Glomerular visceral epithelial cell (primary cell): ENCODE measurements around the gene HIC2.
"Not testable (repeated sequence)": the region's sequence is repeated elsewhere in the genome, so short reads cannot be mapped to it uniquely, and the experiment has no call there.

Source experiments
- DNase-seq: peaks from one replicate; pipeline ENCODE4 v3.0.0-alpha.2; 2016; ENCODE audit errors: extremely low spot score

The HIC2 gene

DNA sequence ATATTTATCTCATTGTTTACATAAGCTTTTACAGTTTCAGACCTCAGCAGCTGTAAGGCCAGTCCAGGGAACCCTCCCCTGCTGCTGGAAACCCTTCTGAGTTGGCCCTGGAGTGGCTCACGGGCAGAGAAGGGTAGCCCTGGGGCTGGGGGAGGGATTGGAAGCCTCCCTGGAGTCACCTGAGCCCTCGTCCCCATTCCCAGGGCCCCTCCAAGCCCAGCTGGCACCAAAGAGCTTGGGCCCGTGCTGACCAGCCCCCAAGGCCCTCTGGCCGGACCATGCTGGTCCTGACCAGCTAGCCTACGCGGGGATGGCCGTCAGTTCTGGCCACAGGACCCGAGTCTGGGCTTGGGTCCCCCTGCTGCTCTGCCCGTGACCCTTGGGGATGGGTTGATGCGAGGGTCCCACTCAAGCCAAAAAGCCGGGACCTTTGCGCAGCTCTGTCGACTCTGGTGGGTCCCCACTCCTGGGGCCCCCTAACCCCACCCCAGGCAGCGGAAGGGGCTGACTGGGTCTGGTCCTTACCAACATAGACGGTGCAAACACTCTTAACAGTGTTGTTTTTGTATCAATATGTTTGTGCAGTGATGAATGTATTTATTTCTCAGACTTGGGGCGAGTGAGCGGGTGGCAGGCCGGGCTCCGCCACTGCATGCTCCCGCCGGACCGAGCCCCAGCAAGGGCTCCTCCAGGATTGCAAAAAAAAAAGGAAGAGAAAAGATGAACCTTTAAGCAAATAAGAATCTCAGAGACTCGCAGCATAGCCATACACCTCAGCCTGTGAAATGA is 32.6 kb downstream of the HIC2 start:
- no peak for DNase-seq

GRCh38 chr22:21450320-21450831 is 33.2 kb downstream of the HIC2 start:
- no peak for DNase-seq

DNA sequence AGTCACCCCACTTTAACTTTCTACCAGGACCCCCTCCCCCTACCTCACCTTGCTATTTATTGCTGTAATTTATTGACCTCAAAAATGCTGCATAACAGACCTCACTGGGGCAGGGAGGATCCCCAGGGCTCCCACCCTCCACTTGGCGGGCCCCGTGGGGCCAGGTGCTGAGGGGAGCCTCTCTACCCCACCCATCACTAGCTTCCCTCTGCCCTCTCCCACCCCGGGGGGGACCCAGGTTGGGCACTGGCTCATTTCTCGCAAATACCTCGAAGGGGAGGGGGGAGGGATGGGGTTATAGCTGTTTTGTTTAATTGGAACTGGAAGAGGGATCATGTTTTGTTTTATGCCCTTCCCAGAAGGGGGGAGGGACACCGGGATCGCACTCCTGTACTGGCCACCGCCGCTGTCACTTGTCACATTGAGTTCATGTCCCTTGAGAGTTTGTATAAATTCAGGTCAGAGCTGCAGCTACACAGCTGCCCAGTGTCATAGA is 33.7 kb downstream of the HIC2 start:
- no peak for DNase-seq

- DNase-seq = no peak
Observed at GRCh38 chr22:21451545-21452520, 34.7 kb downstream of the HIC2 start.

DNA sequence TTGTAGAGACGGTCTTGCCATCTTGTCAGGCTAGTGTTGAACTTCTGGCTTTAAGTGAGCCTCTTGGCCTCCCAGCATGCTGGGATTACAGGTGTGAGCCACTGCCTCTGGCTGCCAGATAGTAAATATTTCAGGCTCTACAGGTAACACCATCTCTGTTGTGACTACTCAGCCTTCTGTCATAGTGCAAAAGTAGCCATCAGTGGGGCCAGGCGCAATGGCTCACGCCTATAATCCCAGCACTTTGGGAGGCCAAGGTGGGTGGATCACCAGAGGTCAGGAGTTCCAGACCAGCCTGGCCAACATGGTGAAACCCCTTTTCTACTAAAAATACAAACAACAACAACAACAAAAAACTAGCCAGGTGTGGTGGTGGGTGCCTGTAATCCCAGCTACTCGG is 35.5 kb downstream of the HIC2 start:
- DNase-seq = not testable (repeated sequence)

GRCh38 chr22:21454998-21455333 is 37.8 kb downstream of the HIC2 start:
- DNase-seq = not testable (repeated sequence)

- no peak for DNase-seq
Observed at GRCh38 chr22:21455334-21456089, 38.3 kb downstream of the HIC2 start.

- DNase-seq = no peak
Observed at GRCh38 chr22:21457023-21457787, 40.0 kb downstream of the HIC2 start.

- DNase-seq = not testable (repeated sequence)
Observed at GRCh38 chr22:21462672-21463071, 45.5 kb downstream of the HIC2 start.

GRCh38 chr22:21467337-21468193 is 50.4 kb downstream of the HIC2 start, which contains the start of gene TMEM191C:
Gene TMEM191C (plus strand): TSS chr22:21467387. CDS start chr22:21467460, 73 bp downstream.
- not testable (repeated sequence) for DNase-seq

GRCh38 chr22:21468194-21469096 is 51.3 kb downstream of the HIC2 start:
- DNase-seq = peak; percentile 90

DNA sequence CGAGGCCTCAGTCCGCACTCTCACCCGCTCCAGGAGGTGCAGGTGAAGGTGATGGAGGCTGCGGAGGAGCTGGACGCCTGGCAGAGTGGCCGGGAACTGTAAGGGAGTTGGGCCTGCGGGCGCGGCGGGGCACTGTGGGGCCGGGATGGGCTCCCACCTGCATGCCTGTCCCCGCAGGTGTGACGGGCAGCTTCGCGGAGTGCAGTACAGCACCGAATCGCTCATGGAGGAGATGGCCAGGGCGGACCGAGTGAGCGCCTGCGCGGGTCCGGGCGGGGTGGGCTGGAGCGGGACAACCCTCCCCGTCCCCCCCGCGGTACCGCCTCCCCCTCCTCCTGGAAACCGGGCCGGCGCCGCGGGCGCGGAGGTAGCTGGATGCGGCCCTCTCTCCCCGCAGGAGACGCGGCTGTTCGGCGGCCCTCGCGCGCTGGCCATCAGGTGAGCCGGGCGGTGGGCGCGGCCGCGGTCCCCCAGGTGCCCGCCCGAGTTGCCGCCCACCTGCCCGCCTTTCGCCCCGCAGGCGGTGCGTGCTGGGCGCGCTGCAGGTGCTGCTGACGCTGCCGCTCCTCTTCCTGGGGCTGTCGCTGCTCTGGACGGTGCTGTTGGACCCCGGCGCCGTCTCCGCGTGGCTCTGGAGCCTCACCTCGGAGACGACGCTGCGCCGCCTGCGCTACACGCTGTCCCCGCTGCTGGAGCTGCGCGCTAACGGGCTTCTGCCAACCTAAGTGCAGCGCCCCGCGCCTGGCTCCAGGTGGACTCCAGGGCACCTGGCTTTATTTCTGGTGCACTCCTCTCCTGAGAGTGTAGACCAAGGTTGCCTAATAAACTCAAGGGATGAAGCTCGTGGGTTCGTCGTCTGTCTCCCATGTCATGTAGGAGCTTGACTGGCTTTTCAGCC is 52.2 kb downstream of the HIC2 start:
- DNase-seq = not testable (repeated sequence)

DNA sequence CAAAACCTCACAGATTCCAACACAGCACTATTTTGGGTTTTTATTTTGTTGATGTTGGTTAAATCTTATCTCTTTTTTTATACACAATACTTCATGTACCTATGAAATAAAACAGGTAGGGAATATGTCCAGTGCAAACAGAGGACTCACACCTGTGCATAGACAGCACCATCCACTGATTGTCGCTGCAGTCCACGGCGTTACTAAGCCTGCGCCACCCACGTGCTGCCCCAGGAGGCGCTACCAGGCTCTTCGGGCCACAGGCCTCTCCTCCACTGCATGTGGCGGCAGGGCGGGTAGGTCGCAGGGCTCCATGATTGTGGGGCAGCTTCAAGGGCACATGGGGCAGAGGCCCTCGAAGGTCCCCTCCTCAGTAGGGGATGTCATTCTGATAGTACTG is 55.8 kb downstream of the HIC2 start:
- not testable (repeated sequence) for DNase-seq

GRCh38 chr22:21473664-21474063 is 56.5 kb downstream of the HIC2 start:
- not testable (repeated sequence) for DNase-seq

DNA sequence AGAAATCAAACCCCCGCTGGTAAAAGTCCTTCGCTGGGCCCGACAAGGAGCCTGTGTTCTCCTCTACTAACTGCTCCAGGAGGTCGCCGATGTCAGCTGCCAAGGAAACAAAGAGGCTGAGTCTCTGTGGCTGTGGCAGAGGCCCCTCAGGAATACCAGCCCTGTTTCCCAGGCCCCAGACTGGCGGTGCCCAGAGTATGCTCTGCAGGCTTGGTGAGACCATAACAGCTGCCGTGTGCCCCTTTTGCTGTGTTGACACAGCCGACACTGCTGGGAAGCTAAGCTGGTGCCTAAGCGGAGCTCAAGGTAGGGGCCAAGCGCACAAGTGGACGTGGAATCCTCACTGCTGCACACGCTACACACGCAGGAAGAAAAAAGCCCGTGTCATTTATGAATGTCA is 66.9 kb downstream of the HIC2 start:
- DNase-seq = not testable (repeated sequence)

GRCh38 chr22:21487723-21488122 is 70.6 kb downstream of the HIC2 start:
- not testable (repeated sequence) for DNase-seq

DNA sequence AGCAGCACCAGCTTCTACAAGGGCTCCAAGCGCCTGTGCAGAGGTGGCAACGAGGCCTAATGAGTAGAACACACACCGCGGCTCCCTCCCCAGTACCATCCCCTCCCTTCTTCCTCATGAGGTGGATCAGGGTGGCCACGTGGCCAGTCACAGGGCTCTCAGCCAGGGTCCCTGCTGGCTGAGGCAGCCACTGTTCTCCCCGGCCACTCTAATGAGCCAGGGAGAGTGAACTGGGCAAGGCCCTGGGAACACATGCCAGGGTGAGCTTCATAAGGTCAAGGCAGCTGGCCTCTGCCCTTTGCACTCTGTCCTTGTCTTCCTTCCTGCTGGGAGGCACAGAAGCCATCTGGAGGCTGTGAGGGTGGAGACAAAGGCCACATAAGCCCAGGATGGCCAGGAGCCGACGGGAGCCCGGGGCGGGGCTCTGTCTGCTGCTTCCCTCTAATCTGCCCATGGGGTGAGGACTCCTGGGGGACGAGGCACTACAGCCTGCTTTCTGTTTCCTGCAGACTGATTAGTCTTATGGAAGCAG is 72.0 kb downstream of the HIC2 start:
- DNase-seq = not testable (repeated sequence)
